Loucy (cell line): ENCODE data around the gene BPIFB1.

ENCODE experiments used
- EZH2phosphoT487 ChIP-seq: fragments of 200-600 bp; IDR thresholded peaks from 2 replicates; pipeline ENCODE4 v1.6.1; 2018; ENCODE audit warnings: antibody characterized with exemption, mild to moderate bottlenecking, moderate library complexity, borderline replicate concordance
- TF ChIP-seq, protein P1 (sequence below): fragments of 200-600 bp; sonication (generic); conservative IDR thresholded peaks from 2 replicates; pipeline ENCODE4 v1.5.1; 2014; ENCODE audit warnings: mild to moderate bottlenecking, antibody characterized with exemption, low read length

DNA sequence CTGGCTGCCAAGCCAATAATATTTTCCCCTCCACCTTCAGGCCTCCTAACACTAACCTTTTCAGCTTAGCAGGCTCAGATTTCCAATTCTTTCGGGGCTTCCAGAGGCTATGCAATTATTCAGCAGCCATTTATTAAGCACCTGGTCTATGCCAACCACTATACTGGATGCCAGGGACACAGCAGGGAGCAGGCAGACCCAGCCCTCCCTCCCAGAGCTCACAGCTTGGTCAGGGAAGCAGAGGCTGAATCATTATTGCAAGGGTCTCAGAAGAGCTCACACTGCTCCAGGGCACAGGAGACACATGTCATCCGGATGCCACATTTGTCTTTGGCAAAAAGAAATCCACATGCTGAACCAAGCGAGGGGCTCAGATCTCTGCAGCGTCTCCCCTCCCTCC, 1.3 kb downstream of the BPIFB1 start:
- TF ChIP-seq, protein P1, sequence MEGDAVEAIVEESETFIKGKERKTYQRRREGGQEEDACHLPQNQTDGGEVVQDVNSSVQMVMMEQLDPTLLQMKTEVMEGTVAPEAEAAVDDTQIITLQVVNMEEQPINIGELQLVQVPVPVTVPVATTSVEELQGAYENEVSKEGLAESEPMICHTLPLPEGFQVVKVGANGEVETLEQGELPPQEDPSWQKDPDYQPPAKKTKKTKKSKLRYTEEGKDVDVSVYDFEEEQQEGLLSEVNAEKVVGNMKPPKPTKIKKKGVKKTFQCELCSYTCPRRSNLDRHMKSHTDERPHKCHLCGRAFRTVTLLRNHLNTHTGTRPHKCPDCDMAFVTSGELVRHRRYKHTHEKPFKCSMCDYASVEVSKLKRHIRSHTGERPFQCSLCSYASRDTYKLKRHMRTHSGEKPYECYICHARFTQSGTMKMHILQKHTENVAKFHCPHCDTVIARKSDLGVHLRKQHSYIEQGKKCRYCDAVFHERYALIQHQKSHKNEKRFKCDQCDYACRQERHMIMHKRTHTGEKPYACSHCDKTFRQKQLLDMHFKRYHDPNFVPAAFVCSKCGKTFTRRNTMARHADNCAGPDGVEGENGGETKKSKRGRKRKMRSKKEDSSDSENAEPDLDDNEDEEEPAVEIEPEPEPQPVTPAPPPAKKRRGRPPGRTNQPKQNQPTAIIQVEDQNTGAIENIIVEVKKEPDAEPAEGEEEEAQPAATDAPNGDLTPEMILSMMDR, result no peak
- no peak for TF ChIP-seq EZH2phosphoT487
